HG03135 (cell line): ENCODE measurements around the gene CSTB.

Source experiments
- ATAC-seq: cut with Tn5 transposase; IDR thresholded peaks from one replicate; pipeline ENCODE4 v1.9.1; 2021; ENCODE audit warnings: mild to moderate bottlenecking, moderate library complexity; ENCODE audit not compliant: unreplicated experiment

The CSTB gene

GRCh38 chr21:43769325-43769958 is 6.7 kb downstream of the CSTB start:
- no peak for ATAC-seq

DNA sequence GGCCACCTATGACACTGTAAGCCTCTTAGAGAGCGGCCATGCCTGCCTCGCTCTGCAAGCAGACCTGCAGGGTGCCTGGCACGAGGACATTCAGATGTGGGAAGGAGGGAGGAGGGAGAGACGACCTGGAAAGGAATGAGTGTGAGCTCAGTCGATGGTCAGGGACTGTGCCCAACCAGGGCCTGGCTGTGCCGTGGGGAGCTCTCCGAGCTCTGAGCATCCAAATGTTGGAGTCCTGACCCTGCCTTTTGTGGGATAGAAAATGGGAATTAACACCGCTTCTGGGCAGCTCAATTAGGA is 7.3 kb downstream of the CSTB start:
- no peak for ATAC-seq

DNA sequence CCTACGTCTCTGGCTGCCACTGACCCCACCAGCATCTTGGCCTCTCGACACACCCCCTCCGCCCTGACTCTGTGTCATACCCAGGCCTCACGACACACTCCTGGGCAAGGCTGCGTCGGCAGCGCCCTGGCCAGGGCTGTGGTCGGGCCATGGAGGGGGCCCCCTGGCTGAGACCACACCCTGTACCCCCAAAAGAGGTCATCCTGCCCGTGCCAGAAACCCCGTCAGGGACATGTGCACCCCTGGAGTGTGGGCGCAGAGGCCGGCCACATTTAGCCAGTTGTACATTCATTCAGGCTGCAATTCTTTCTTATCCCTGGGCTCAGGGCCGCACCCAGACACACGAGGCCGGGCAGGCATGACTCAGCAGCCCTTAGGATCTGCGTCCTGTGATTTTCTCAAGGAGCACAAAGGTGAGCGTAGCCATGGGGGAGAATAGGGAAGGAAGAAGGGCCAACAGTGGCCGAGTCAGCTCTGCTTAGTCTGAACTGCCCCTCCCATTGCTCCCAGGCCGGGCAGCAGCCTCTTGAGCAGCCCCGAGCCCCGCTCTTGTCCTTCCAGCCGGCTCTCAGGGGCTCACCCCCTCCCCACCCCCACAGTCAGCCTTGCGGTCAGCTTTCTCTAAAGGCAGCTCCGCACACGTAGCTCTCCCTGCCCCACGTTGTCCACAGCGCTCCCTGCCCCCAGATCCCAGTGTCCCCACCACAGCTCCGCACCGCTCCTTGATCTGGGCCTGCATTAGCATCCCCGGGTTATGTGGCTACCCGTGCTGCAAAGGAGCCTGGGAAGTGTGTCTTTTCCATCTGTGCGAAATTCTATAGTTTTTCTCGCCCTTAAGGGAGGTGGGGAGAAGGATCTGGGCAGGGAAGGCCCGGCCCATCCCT is 7.9 kb downstream of the CSTB start:
- no peak for ATAC-seq

GRCh38 chr21:43767498-43767983 is 8.6 kb downstream of the CSTB start:
- no peak for ATAC-seq

- ATAC-seq = no peak
Measured at GRCh38 chr21:43766734-43767497, 9.2 kb downstream of the CSTB start.

- ATAC-seq = no peak
Measured at GRCh38 chr21:43764576-43765495, 11.3 kb downstream of the CSTB start.

DNA sequence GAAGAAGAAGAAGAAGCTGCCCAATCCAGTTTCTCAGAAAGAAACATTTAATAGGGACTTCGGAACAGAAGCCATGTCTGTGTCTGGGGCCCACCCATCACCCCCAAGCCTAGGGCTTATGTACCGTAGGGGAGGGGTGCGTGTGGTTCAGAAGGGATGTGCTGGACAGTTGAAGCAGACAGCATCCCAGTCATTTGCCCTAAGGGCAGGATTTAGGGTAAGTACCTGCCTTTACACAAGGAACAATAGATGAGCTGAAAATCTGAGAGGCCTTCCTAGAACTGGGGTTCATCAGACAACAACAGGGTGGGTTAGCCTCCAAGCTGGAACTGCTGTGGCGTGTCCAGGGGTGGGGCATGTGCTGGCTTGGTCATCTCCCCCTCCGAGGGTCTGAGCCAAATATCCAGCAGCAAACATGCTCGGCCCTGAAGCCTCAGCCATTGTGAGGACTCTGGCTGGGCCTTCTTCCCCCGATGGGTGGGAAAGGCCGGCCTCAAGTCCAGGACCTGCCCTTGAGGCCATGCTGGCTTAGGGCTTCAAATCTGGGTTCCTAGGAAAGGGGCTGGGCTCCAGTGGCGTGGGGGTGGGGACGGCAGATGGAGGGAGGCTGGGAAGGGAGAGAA is 12.1 kb downstream of the CSTB start:
- ATAC-seq = no peak

GRCh38 chr21:43762303-43763128 is 13.6 kb downstream of the CSTB start:
- ATAC-seq = no peak

GRCh38 chr21:43761886-43762285 is 14.2 kb downstream of the CSTB start:
- no peak for ATAC-seq

DNA sequence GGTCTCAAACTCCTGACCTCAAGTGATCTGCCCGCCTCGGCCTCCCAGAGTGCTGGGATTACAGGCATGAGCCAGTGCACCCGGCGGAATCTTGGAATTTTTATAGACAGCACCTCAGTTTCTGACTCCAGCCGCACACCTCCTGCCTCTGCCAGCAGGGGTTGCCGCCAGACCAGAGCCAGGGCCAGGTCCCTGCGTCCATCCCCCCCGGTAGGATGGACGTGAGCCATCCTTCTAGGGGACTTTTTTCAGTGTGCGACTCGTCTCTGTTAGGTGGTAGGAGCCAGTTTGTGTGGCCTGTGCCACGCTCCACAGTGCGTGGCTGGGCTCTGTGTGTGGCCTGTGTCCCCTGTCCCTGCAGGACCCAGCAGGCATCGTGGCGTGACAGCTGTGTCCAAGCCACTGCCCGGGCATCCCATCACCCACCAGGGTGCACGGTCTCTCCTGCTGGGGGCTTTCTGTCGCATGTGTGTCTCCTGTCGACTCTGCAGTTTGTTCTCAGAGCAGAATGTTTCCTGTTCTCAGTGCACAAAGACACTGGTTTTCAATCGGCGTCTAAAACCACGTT is 15.6 kb downstream of the CSTB start:
- ATAC-seq = no peak

- ATAC-seq = no peak
Measured at GRCh38 chr21:43759651-43760050, 16.5 kb downstream of the CSTB start.

- no peak for ATAC-seq
Measured at GRCh38 chr21:43758811-43759210, 17.3 kb downstream of the CSTB start.

DNA sequence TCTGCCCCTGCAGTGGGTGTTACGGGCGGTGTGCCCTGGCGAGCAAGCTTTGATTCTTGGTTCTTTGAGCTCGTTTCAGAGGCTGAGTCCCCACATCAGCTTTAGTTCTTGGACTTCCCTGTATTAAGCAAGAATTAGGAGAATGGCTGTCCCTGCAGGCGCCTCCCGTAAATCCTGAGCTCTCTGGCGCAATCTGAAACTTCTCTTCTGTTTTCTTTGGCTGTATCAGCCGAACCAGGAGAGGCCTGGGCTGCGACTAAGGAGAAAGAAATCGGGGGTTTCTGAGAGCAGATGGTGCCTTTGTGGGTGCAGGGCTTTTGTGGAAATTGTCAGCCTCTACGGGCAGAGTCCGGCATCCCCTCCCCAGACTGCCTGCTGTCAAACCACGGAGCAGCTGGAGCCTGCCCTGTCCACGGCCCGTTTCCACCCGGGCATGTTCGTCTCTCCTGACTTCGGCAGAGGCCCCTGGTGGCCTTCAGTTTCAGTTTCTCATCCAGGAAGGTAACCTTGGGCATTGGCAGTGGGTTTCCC is 17.9 kb downstream of the CSTB start:
- no peak for ATAC-seq

DNA sequence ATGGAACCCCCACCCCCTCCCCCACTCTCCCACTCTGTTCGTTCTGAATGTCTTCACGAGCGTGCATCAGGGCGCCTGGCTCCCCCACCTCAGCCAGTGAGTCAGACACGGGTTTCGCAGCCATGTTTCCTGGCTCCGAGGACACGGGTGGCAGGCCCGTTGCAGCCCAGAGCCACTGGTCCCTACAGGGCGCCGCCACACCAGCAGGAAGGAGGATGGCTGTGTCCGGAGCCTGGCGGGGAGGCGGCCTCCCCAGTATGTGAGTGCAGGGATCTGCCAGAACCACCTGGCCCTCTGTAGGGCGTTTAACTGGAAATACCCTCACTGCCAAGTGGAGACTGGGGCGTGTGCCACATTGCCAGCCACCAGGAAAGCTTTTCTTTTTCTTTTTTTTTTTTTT is 18.5 kb downstream of the CSTB start:
- ATAC-seq = no peak

DNA sequence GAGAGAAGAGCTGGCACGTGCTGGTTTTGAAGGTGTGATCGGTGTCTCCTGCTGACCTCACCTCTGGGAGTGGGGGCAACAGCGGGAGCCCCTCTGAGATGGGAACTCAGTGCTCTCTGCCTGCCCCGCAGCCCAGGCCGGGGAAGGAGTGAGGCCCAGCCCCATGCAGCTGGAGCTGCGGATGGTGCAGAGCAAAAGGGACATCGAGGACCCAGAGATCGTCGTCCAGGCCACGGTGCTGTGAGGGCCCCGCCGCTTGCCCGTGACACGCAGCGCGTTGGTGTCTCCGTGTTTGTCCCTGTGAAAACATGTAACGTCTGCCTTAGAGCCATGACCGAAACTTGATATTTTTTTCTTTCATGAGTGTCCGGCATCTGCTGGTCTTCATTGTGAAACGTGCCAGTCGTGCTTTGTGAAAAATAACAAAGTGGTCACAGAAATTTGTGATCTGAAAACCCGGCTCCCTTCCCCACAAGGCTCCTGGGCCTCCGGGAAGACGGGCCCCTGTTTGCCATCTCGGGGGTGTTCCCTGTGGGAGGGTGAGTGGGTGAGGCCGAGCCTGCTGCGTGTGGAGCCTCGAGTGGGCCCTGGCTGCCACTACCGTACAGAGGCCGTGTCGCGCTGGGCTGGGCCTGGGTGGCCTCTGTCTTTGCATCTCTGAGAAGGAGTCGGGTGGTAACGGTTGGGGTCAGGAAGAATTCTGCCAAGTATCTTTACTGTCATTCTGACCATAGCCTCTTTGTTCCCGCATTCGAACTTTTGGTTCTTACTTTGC is 20.1 kb downstream of the CSTB start:
- no peak for ATAC-seq

DNA sequence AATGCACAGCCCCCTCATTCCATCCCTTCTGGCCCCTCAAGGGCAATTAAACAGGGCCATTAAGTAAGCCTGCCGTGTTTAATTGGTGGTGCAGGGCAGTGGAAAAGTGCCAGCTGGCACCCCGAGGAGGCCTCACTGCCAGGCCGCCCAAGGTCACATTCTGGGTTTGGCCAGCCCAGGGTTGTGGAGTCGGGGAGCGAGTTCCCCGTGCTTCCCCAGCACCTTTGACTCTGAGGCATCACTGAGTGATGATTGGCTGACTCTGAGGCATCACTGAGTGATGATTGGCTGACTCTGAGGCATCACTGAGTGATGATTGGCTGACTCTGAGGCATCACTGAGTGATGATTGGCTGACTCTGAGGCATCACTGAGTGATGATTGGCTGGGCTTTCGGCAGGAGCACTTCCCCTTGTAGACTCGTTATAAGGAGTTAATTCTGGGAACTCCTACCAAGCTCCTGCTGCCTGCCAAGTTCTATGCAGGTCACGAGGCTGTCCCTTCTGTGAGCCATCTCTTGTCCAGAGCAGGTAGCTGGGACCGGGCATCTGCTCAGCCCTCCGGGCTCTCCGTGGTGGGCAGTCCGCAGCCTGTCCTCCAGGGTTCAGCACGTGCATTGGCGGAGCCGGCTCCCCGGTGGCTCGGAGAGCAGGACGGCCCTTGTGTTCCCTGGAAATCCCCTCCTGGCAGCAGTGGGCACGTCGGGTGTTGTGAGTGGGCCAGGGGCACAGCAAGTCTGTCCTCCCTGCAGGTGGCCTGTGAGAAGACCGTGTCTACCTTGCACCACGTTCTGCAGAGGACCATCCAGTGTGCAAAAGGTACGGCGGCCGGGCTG is 20.9 kb downstream of the CSTB start:
- no peak for ATAC-seq

DNA sequence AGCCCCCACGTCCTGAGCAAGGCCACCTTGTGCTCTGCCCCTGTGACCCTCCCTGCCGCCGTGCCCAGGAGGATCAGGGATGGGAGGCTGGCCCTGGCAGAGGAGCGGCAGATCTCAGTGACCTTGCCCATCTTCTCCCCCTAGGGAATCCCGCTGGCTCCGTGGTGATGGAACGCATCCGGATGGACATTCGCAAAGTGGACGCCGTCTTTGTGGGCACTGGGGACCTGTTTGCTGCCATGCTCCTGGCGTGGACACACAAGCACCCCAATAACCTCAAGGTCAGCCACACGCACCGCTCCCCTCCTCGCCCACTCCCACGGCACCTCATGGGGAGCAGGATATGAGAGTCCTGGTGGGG is 22.7 kb downstream of the CSTB start:
- ATAC-seq = no peak
